Measurements from ENCODE around the gene ARL13A. TPM values are rescaled to one million over a fixed set of nuclear protein-coding genes. Genes with fewer than 3 reads are reported as not detected.
A peak's percentile ranks its signal among the peaks of the same experiment; 100 is the strongest.

ARL13A gene
- total RNA-seq, 1 donor from 2014 or later, result not detected

DNA sequence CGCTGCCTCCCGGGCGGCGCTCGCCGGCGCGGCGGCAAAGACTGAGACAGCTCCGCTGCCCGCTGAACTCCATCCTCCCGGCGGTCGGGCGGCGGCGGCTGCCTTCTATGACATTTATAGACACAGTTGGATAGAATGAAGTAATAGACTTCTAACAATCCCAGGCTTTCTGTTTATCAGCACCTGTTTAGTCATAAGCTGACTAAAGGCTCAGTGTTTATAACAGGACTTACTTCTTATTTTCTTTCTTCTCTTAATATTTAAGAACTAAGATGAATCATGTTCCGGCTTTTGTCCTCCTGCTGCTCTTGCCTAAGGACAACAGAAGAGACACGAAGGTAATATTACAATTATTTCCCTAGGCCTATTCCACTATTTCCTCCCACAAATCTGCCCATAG, 3.9 kb downstream of the ARL13A start:
- no peak overlapping the region for H3K4me3 ChIP-seq (ENCODE audit: insufficient read depth, low read depth, low read length)
- no peaks in the 10 kb centered on the region for H3K79me2 ChIP-seq (ENCODE audit: insufficient read depth, low read length)
- no peaks in the 10 kb centered on the region for H3K36me3 Mint-ChIP-seq (ENCODE audit: low read depth, unreplicated experiment)
- H3K36me3 ChIP-seq (ENCODE audit: insufficient read depth, low read length), result no peaks in the 10 kb centered on the region
- H3K27me3 Mint-ChIP-seq (ENCODE audit: low read depth, unreplicated experiment), result peaks cover 3% of the 10 kb centered on the region
- H4K20me1 ChIP-seq (ENCODE audit: insufficient read depth, low read length), result no peaks in the 10 kb centered on the region
- H3K4me1 ChIP-seq (ENCODE audit: insufficient read depth, low read length), result no peaks in the 10 kb centered on the region
- no peaks in the 10 kb centered on the region for H3K9me3 ChIP-seq (ENCODE audit: insufficient read depth, low read depth, low read length)
- peak overlapping the region; percentile 15 for H3K4me2 ChIP-seq (ENCODE audit: low read length)
- H3K4me1 Mint-ChIP-seq (ENCODE audit: low read depth, unreplicated experiment), result no peaks in the 10 kb centered on the region
- no peak for FAIRE-seq
- H3K4me3 Mint-ChIP-seq (ENCODE audit: unreplicated experiment), result no peak overlapping the region
- peak overlapping the region; percentile 38 for H3K27ac ChIP-seq (ENCODE audit: low read depth, low read length)
- H3K9ac ChIP-seq (ENCODE audit: low read length), result peak overlapping the region; percentile 18
- H3K27me3 ChIP-seq (ENCODE audit: insufficient read depth, low read length), result no peaks in the 10 kb centered on the region
- H3K27ac Mint-ChIP-seq (ENCODE audit: unreplicated experiment), result no peak overlapping the region
- no peak overlapping the region for H2AFZ ChIP-seq (ENCODE audit: low read depth, low read length)
- DNase-seq (ENCODE audit: low read depth), result peak; percentile 50
- H3K9me3 Mint-ChIP-seq (ENCODE audit: unreplicated experiment), result no peaks in the 10 kb centered on the region
- TF ChIP-seq, protein P1, sequence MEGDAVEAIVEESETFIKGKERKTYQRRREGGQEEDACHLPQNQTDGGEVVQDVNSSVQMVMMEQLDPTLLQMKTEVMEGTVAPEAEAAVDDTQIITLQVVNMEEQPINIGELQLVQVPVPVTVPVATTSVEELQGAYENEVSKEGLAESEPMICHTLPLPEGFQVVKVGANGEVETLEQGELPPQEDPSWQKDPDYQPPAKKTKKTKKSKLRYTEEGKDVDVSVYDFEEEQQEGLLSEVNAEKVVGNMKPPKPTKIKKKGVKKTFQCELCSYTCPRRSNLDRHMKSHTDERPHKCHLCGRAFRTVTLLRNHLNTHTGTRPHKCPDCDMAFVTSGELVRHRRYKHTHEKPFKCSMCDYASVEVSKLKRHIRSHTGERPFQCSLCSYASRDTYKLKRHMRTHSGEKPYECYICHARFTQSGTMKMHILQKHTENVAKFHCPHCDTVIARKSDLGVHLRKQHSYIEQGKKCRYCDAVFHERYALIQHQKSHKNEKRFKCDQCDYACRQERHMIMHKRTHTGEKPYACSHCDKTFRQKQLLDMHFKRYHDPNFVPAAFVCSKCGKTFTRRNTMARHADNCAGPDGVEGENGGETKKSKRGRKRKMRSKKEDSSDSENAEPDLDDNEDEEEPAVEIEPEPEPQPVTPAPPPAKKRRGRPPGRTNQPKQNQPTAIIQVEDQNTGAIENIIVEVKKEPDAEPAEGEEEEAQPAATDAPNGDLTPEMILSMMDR (IDR thresholded peaks at IDR 0.05; ENCODE audit: insufficient read depth, low read depth, low read length), result no peak
- TF ChIP-seq EZH2 (IDR thresholded peaks at IDR 0.05; ENCODE audit: insufficient read depth, low read length), result no peak

DNA sequence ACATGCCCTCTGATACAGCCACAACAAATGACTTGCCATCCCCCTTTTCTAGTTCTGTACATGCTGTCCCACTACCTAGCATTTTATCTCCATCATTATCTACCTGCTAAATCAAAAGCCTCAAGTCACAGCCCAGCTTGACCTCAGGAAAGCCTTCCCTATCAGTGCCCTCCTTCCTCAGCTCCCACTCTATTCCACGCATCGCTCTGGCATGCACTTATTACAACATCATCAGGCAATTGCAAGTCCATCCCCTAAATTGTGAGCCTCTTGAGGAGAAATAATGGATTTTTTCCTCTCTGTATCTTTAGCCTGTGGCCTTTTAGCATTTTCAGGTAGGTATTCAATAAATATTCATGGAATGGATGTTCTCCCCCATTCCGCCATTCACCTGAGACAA, 5.7 kb downstream of the ARL13A start:
- H3K4me3 Mint-ChIP-seq (ENCODE audit: unreplicated experiment), result no peak overlapping the region
- H2AFZ ChIP-seq (ENCODE audit: low read depth, low read length), result no peak overlapping the region
- peaks cover 6% of the 10 kb centered on the region for H3K4me1 Mint-ChIP-seq (ENCODE audit: low read depth, unreplicated experiment)
- peak; percentile 80 for FAIRE-seq
- no peaks in the 10 kb centered on the region for H3K79me2 ChIP-seq (ENCODE audit: insufficient read depth, low read length)
- H3K27me3 ChIP-seq (ENCODE audit: insufficient read depth, low read length), result no peaks in the 10 kb centered on the region
- peaks cover under 1% of the 10 kb centered on the region for H3K4me1 ChIP-seq (ENCODE audit: insufficient read depth, low read length)
- no peaks in the 10 kb centered on the region for H3K9me3 ChIP-seq (ENCODE audit: insufficient read depth, low read depth, low read length)
- no peak for TF ChIP-seq EZH2 (IDR thresholded peaks at IDR 0.05; ENCODE audit: insufficient read depth, low read length)
- TF ChIP-seq, protein P1 (IDR thresholded peaks at IDR 0.05; ENCODE audit: insufficient read depth, low read depth, low read length), result no peak
- no peaks in the 10 kb centered on the region for H3K9me3 Mint-ChIP-seq (ENCODE audit: unreplicated experiment)
- no peak overlapping the region for H3K9ac ChIP-seq (ENCODE audit: low read length)
- DNase-seq (ENCODE audit: low read depth), result peak; percentile 13
- H3K4me2 ChIP-seq (ENCODE audit: low read length), result no peak overlapping the region
- no peaks in the 10 kb centered on the region for H4K20me1 ChIP-seq (ENCODE audit: insufficient read depth, low read length)
- H3K36me3 Mint-ChIP-seq (ENCODE audit: low read depth, unreplicated experiment), result no peaks in the 10 kb centered on the region
- no peak overlapping the region for H3K27ac ChIP-seq (ENCODE audit: low read depth, low read length)
- no peaks in the 10 kb centered on the region for H3K36me3 ChIP-seq (ENCODE audit: insufficient read depth, low read length)
- no peak overlapping the region for H3K4me3 ChIP-seq (ENCODE audit: insufficient read depth, low read depth, low read length)
- H3K27ac Mint-ChIP-seq (ENCODE audit: unreplicated experiment), result no peak overlapping the region
- peaks cover 3% of the 10 kb centered on the region for H3K27me3 Mint-ChIP-seq (ENCODE audit: low read depth, unreplicated experiment)

DNA sequence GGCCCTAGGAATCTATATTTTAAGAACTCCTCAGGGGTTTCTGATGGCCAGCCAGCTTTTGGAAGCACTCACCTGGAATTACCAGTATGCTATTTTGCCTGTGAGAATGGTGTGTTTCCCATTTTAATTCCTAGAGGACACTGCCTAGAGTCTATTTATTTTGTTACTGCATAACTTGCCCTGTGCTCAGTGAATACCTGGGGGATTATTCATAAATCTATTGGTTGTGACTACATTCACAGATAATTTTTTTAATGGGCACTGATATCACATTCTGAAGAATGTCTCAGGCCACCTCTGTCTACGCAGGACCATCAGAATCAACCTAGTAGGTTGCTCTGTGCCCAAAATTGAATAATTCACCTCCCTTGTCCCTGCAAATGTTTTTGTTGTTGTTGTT, 6.7 kb downstream of the ARL13A start:
- Mint-ChIP-seq H3K9me3 (ENCODE audit: unreplicated experiment) (no peaks in the 10 kb centered on the region), H3K27me3 (ENCODE audit: low read depth, unreplicated experiment) (peaks cover 3% of the 10 kb centered on the region), H3K36me3 (ENCODE audit: low read depth, unreplicated experiment) (no peaks in the 10 kb centered on the region), H3K27ac (ENCODE audit: unreplicated experiment) (no peak overlapping the region), H3K4me1 (ENCODE audit: low read depth, unreplicated experiment) (peaks cover 14% of the 10 kb centered on the region), H3K4me3 (ENCODE audit: unreplicated experiment) (no peak overlapping the region)
- Histone ChIP-seq H3K4me3 (ENCODE audit: insufficient read depth, low read depth, low read length) (no peak overlapping the region), H3K79me2 (ENCODE audit: insufficient read depth, low read length) (no peaks in the 10 kb centered on the region), H4K20me1 (ENCODE audit: insufficient read depth, low read length) (no peaks in the 10 kb centered on the region), H3K9ac (ENCODE audit: low read length) (no peak overlapping the region), H3K4me2 (ENCODE audit: low read length) (peak overlapping the region; percentile 19), H3K36me3 (ENCODE audit: insufficient read depth, low read length) (no peaks in the 10 kb centered on the region), H3K27me3 (ENCODE audit: insufficient read depth, low read length) (no peaks in the 10 kb centered on the region), H3K9me3 (ENCODE audit: insufficient read depth, low read depth, low read length) (no peaks in the 10 kb centered on the region), H3K27ac (ENCODE audit: low read depth, low read length) (no peak overlapping the region), H2AFZ (ENCODE audit: low read depth, low read length) (no peak overlapping the region), H3K4me1 (ENCODE audit: insufficient read depth, low read length) (peaks cover 6% of the 10 kb centered on the region)
- FAIRE-seq (peak; percentile 26), DNase-seq (ENCODE audit: low read depth) (peak; percentile 16)
- TF ChIP-seq, protein P1 (IDR thresholded peaks at IDR 0.05; ENCODE audit: insufficient read depth, low read depth, low read length), result no peak
- no peak for TF ChIP-seq EZH2 (IDR thresholded peaks at IDR 0.05; ENCODE audit: insufficient read depth, low read length)
